Tibial nerve (tissue), 4 donors: ENCODE results near the gene NDUFA9. TPM values are rescaled to one million over a fixed set of nuclear protein-coding genes. Genes with fewer than 3 reads are reported as not detected.

Source experiments
- DNase-seq, 2 donors: peaks; one replicate each; pipeline ENCODE4 v3.0.0-alpha.2; 2019; ENCODE audit warnings: low spot score in 2 of 2
- H3K27ac ChIP-seq, 4 donors: fragments of 200-600 bp; sonication (generic) in 3 of 4; one replicate each; pipeline ENCODE4 v1.5.1; 2017 to 2019; ENCODE audit warnings: mild to moderate bottlenecking in 1 of 4
- H3K27me3 ChIP-seq, 2 donors: fragments of 200-600 bp; sonication (generic) in 1 of 2; one replicate each; pipeline versions ENCODE4 v1.5.1 to v1.6.0; 2017 to 2019
- H3K36me3 ChIP-seq, 3 donors: fragments of 200-600 bp; sonication (generic); one replicate each; pipeline ENCODE4 v1.5.1; 2018 to 2019
- H3K4me1 ChIP-seq, 4 donors: fragments of 200-600 bp; sonication (generic) in 3 of 4; one replicate each; pipeline ENCODE4 v1.5.1; 2017 to 2019
- H3K4me3 ChIP-seq, 4 donors: fragments of 200-600 bp; sonication (generic) in 3 of 4; one replicate each; pipeline ENCODE4 v1.5.1; 2017 to 2019; ENCODE audit warnings: mild to moderate bottlenecking in 1 of 4, moderate library complexity in 1 of 4
- H3K9me3 ChIP-seq, 4 donors: fragments of 200-600 bp; sonication (generic) in 3 of 4; one replicate each; pipeline ENCODE4 v1.5.1; 2017 to 2019
- CTCF ChIP-seq, 5 experiments: fragments of 200-600 bp in 3 of 5; fragments of 450-650 bp in 2 of 5; sonication (generic) in 3 of 5; IDR thresholded peaks; one replicate each; pipeline ENCODE4 v1.5.1; 2016 to 2019; ENCODE audit warnings: antibody characterized with exemption in 5 of 5, mild to moderate bottlenecking in 3 of 5, moderate library complexity in 2 of 5
- EP300 ChIP-seq, 2 donors: sonication (generic); formaldehyde crosslinking; IDR thresholded peaks; one replicate each; pipeline ENCODE4 v1.6.1; 2017; ENCODE audit warnings: antibody characterized with exemption in 2 of 2, mild to moderate bottlenecking in 1 of 2
- POLR2A ChIP-seq, 2 donors: fragments of 450-650 bp; IDR thresholded peaks; one replicate each; pipeline ENCODE4 v1.6.1; 2017; ENCODE audit warnings: antibody characterized with exemption in 2 of 2, mild to moderate bottlenecking in 2 of 2, moderate library complexity in 2 of 2
- WGBS, 2 donors: methylation state at CpG; one replicate each; pipeline ENCODE4 v1.1.5; 2018; 5-methylcytosine and 5-hydroxymethylcytosine counted together
- total RNA-seq, 4 donors: library from RNA; depleted of rRNA; stranded (reverse); fragments of >200 nt; gene quantifications; one replicate each; pipeline ENCODE4 v1.1.0, GENCODE V29; 2016

Gene NDUFA9
- total RNA-seq, 4 donors from 2014 or later: 14.0 to 34.5 (median 29.4) TPM

- H3K9me3 ChIP-seq: peaks cover 0 to 3% (median 0%) of the 10 kb centered on the region in 4 donors
- H3K4me3 ChIP-seq: no peak overlapping the region
- DNase-seq: no peak
- H3K36me3 ChIP-seq: peaks cover 0 to 100% (median 50%) of the 10 kb centered on the region in 3 donors
- no peak for TF ChIP-seq POLR2A (IDR thresholded peaks at IDR 0.05)
- 96 to 97% methylated on average over 3 of the region's 3 CpGs for WGBS, 2 donors
- no peak overlapping the region for H3K27ac ChIP-seq
- H3K27me3 ChIP-seq: no peaks in the 10 kb centered on the region
- H3K4me1 ChIP-seq: no peaks in the 10 kb centered on the region
Observed at GRCh38 chr12:4665236-4665635, 16.3 kb downstream of the NDUFA9 start.

- no peak overlapping the region for H3K4me3 ChIP-seq
- DNase-seq: no peak
- H3K36me3 ChIP-seq: peaks cover 0 to 32% (median 14%) of the 10 kb centered on the region in 3 donors
- no peaks in the 10 kb centered on the region for H3K4me1 ChIP-seq
- no peaks in the 10 kb centered on the region for H3K27me3 ChIP-seq
- no peak for TF ChIP-seq EP300 (IDR thresholded peaks at IDR 0.05)
- TF ChIP-seq POLR2A (IDR thresholded peaks at IDR 0.05): no peak
- no peak for TF ChIP-seq CTCF (IDR thresholded peaks at IDR 0.05)
- WGBS, 2 donors: 92 to 93% methylated on average over 2 of the region's 2 CpGs
- no peak overlapping the region for H3K27ac ChIP-seq
- H3K9me3 ChIP-seq: no peaks in the 10 kb centered on the region
Observed at GRCh38 chr12:4679711-4680110, 30.8 kb downstream of the NDUFA9 start.

- Histone ChIP-seq H3K27me3 (no peaks in the 10 kb centered on the region), H3K36me3 (peaks cover 0 to 52% (median 17%) of the 10 kb centered on the region in 3 donors), H3K27ac (no peak overlapping the region), H3K4me3 (no peak overlapping the region), H3K4me1 (no peaks in the 10 kb centered on the region), H3K9me3 (no peaks in the 10 kb centered on the region)
- WGBS, 2 donors: 79 to 95% methylated on average over 3 of the region's 3 CpGs
- DNase-seq: no peak
- TF ChIP-seq CTCF (IDR thresholded peaks at IDR 0.05) (no peak), POLR2A (IDR thresholded peaks at IDR 0.05) (no peak), EP300 (IDR thresholded peaks at IDR 0.05) (no peak)
Observed at GRCh38 chr12:4681732-4682131, 32.8 kb downstream of the NDUFA9 start.

GRCh38 chr12:4685317-4685716 is 36.4 kb downstream of the NDUFA9 start:
- H3K4me1 ChIP-seq: no peaks in the 10 kb centered on the region
- TF ChIP-seq EP300 (IDR thresholded peaks at IDR 0.05) (no peak), POLR2A (IDR thresholded peaks at IDR 0.05) (no peak), CTCF (IDR thresholded peaks at IDR 0.05) (no peak)
- peaks cover 0 to 82% (median 17%) of the 10 kb centered on the region in 3 donors for H3K36me3 ChIP-seq
- 89 to 91% methylated on average over 8 of the region's 8 CpGs for WGBS, 2 donors
- H3K27me3 ChIP-seq: no peaks in the 10 kb centered on the region
- no peak overlapping the region for H3K4me3 ChIP-seq
- DNase-seq: no peak
- H3K27ac ChIP-seq: no peak overlapping the region
- no peaks in the 10 kb centered on the region for H3K9me3 ChIP-seq

- Histone ChIP-seq H3K4me3 (no peak overlapping the region), H3K27me3 (no peaks in the 10 kb centered on the region), H3K36me3 (peaks cover 0 to 79% (median 0%) of the 10 kb centered on the region in 3 donors), H3K27ac (no peak overlapping the region), H3K9me3 (no peaks in the 10 kb centered on the region), H3K4me1 (no peaks in the 10 kb centered on the region)
- DNase-seq: no peak
- 92% methylated on average over 5 of the region's 5 CpGs for WGBS, 2 donors
- TF ChIP-seq EP300 (IDR thresholded peaks at IDR 0.05): no peak
- no peak for TF ChIP-seq CTCF (IDR thresholded peaks at IDR 0.05)
- no peak for TF ChIP-seq POLR2A (IDR thresholded peaks at IDR 0.05)
Observed at GRCh38 chr12:4690760-4691159, 41.8 kb downstream of the NDUFA9 start.

Other genes with a start within 250 kb of the NDUFA9 start
- gene FGF6, start 203.3 kb upstream of the NDUFA9 start, total RNA-seq: not detected
- 1 to 10 TPM in 2 of 4 donors, under 1 TPM in 2; 0.44 to 4.8 (median 1.6) TPM for gene RAD51AP1, start 110.2 kb upstream of the NDUFA9 start, total RNA-seq
- 10 to 100 TPM; 26.7 to 54.0 (median 40.9) TPM for gene DYRK4, start 86.9 kb upstream of the NDUFA9 start, total RNA-seq
- 1 to 10 TPM in 1 of 4 donors, under 1 TPM in 3; 0.20 to 3.7 (median 0.46) TPM for gene AKAP3, start 63 bp upstream of the NDUFA9 start, total RNA-seq
- 1 to 10 TPM in 3 of 4 donors, under 1 TPM in 1; 0.44 to 3.1 (median 1.9) TPM for gene GALNT8, start 71.3 kb downstream of the NDUFA9 start, total RNA-seq